HG03108 (cell line): ENCODE data around the gene RMND5B.

ENCODE experiments used
- ATAC-seq: cut with Tn5 transposase; IDR thresholded peaks from one replicate; pipeline ENCODE4 v1.9.1; 2021; ENCODE audit warnings: moderate library complexity; ENCODE audit not compliant: unreplicated experiment

Gene RMND5B

GRCh38 chr5:178199581-178200434, 69.0 kb downstream of the RMND5B start:
- no peak for ATAC-seq
